ENCODE measurements around the gene MYL12A.

- TF ChIP-seq CTCF (IDR thresholded peaks at IDR 0.05) (no peak), POLR2A (IDR thresholded peaks at IDR 0.05) (no peak)
These were observed 20.7 kb downstream of the MYL12A start for GRCh38 chr18:3268306-3268705.

All from body of pancreas (tissue), 4 donors.